GM11168 (cell line): ENCODE results near the gene NFIB.

Experiments used
- in situ Hi-C: fragments of 300-500 bp; cut with MboI; formaldehyde crosslinking; loops from one replicate; pipeline ENCODE4 v1.12.0; 2022; ENCODE audit warnings: low sequenced_read_pairs; ENCODE audit not compliant: unreplicated experiment

NFIB gene

GRCh38 chr9:14198047-14198840 is 115.7 kb downstream of the NFIB start:
- in situ Hi-C loops: no loop called here

- in situ Hi-C loops: no loop called here
Observed at GRCh38 chr9:14197325-14197858, 116.5 kb downstream of the NFIB start.

GRCh38 chr9:14193328-14193990 is 120.5 kb downstream of the NFIB start:
- in situ Hi-C loops: no loop called here

- in situ Hi-C loops: no loop called here
Observed at GRCh38 chr9:14192556-14192955, 121.4 kb downstream of the NFIB start.

GRCh38 chr9:14191512-14191911 is 122.4 kb downstream of the NFIB start:
- in situ Hi-C loops: no loop called here

GRCh38 chr9:14190240-14190639 is 123.7 kb downstream of the NFIB start:
- in situ Hi-C loops: no loop called here

GRCh38 chr9:14189578-14189977 is 124.4 kb downstream of the NFIB start:
- in situ Hi-C loops: no loop called here

- in situ Hi-C loops: no loop called here
Observed at GRCh38 chr9:14189146-14189545, 124.8 kb downstream of the NFIB start.

- in situ Hi-C loops: no loop called here
Observed at GRCh38 chr9:14188538-14188937, 125.4 kb downstream of the NFIB start.

- in situ Hi-C loops: no loop called here
Observed at GRCh38 chr9:14188011-14188410, 125.9 kb downstream of the NFIB start.

GRCh38 chr9:14186096-14186495 is 127.8 kb downstream of the NFIB start:
- in situ Hi-C loops: no loop called here

GRCh38 chr9:14185016-14185415 is 128.9 kb downstream of the NFIB start:
- in situ Hi-C loops: no loop called here

GRCh38 chr9:14183001-14183400 is 130.9 kb downstream of the NFIB start:
- in situ Hi-C loops: no loop called here

- in situ Hi-C loops: no loop called here
Observed at GRCh38 chr9:14180960-14181537, 132.9 kb downstream of the NFIB start.

GRCh38 chr9:14180093-14180959 is 133.6 kb downstream of the NFIB start:
- in situ Hi-C loops: no loop called here

GRCh38 chr9:14179449-14179848 is 134.5 kb downstream of the NFIB start:
- in situ Hi-C loops: no loop called here

GRCh38 chr9:14175778-14176177 is 138.2 kb downstream of the NFIB start:
- in situ Hi-C loops: no loop called here

- in situ Hi-C loops: no loop called here
Observed at GRCh38 chr9:14173713-14174112, 140.2 kb downstream of the NFIB start.

- in situ Hi-C loops: no loop called here
Observed at GRCh38 chr9:14170973-14171596, 142.9 kb downstream of the NFIB start.

- in situ Hi-C loops: no loop called here
Observed at GRCh38 chr9:14170392-14170931, 143.5 kb downstream of the NFIB start.
